ENCODE measurements around the gene PARS2.

DNA sequence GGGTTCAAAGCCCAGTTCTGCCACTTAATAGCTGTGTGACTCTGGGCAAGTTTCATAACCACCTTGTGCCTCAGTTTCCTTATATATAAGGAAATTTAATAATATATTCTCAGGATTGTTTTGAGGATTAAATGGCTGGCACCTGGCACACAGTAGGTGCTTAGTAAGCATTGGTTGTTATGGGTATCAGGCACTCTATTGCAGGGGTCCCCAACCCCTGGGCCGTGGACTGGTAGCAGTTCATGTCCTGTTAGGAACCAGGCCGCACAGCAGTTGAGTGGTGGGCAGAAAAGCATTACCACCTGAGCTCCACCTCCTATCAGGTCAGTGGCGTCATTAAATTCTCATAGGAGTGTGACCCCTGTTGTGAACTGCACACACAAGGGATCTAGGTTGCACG is 18.5 kb downstream of the PARS2 start:
- TF ChIP-seq, protein P1, sequence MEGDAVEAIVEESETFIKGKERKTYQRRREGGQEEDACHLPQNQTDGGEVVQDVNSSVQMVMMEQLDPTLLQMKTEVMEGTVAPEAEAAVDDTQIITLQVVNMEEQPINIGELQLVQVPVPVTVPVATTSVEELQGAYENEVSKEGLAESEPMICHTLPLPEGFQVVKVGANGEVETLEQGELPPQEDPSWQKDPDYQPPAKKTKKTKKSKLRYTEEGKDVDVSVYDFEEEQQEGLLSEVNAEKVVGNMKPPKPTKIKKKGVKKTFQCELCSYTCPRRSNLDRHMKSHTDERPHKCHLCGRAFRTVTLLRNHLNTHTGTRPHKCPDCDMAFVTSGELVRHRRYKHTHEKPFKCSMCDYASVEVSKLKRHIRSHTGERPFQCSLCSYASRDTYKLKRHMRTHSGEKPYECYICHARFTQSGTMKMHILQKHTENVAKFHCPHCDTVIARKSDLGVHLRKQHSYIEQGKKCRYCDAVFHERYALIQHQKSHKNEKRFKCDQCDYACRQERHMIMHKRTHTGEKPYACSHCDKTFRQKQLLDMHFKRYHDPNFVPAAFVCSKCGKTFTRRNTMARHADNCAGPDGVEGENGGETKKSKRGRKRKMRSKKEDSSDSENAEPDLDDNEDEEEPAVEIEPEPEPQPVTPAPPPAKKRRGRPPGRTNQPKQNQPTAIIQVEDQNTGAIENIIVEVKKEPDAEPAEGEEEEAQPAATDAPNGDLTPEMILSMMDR (IDR thresholded peaks at IDR 0.05; ENCODE audit: poor library complexity) = no peak
- TF ChIP-seq EZH2 (IDR thresholded peaks at IDR 0.05; ENCODE audit: borderline replicate concordance) = no peak
